SK-N-SH treated with all-trans-retinoic acid at 6 μM for 48 hours (cell line): Measurements from ENCODE around the gene SFI1.

Source experiments
- ATAC-seq: fragments of 200-7000 bp; cut with Tn5 transposase; 3 replicates; pipeline ENCODE4 v1.9.1; 2020; ENCODE audit warnings: mild to moderate bottlenecking, moderate library complexity
- ARNTL ChIP-seq: fragments of 450-650 bp; formaldehyde crosslinking; IDR thresholded peaks from 2 replicates; pipeline ENCODE4 v1.5.0; 2020; ENCODE audit warnings: low read depth, mild to moderate bottlenecking, moderate library complexity, borderline replicate concordance
- BACH2 ChIP-seq: fragments of 250-450 bp; sonication (Bioruptor Pico); IDR thresholded peaks from 2 replicates; pipeline ENCODE4 v1.9.0; 2021; ENCODE audit warnings: mild to moderate bottlenecking, borderline replicate concordance
- CREB5 ChIP-seq: fragments of 250-450 bp; sonication (Bioruptor Pico); IDR thresholded peaks from 2 replicates; pipeline ENCODE4 v1.5.1; 2020; ENCODE audit warnings: low read depth, mild to moderate bottlenecking, moderate library complexity
- CSDC2 ChIP-seq: fragments of 250-450 bp; sonication (Bioruptor Pico); IDR thresholded peaks from 2 replicates; pipeline ENCODE4 v1.5.0; 2020; ENCODE audit warnings: mild to moderate bottlenecking, moderate library complexity
- CSRNP3 ChIP-seq: fragments of 250-450 bp; sonication (Bioruptor Pico); IDR thresholded peaks from 2 replicates; pipeline ENCODE4 v1.5.1; 2021; ENCODE audit warnings: mild to moderate bottlenecking, moderate library complexity
- GLIS3 ChIP-seq: fragments of 250-450 bp; sonication (Bioruptor Pico); IDR thresholded peaks from 2 replicates; pipeline ENCODE4 v1.5.0; 2020; ENCODE audit warnings: mild to moderate bottlenecking, moderate library complexity
- ISL1 ChIP-seq: fragments of 250-450 bp; sonication (Bioruptor Pico); IDR thresholded peaks from 2 replicates; pipeline ENCODE4 v2.1.2; 2022; ENCODE audit warnings: mild to moderate bottlenecking, moderate library complexity
- OSR1 ChIP-seq: fragments of 250-450 bp; sonication (Bioruptor Pico); IDR thresholded peaks from 2 replicates; pipeline ENCODE4 v1.8.0; 2022; ENCODE audit warnings: moderate library complexity, mild to moderate bottlenecking, inconsistent platforms
- PATZ1 ChIP-seq: fragments of 250-450 bp; sonication (Bioruptor Pico); IDR thresholded peaks from 2 replicates; pipeline ENCODE4 v1.8.0; 2020; ENCODE audit warnings: mild to moderate bottlenecking, moderate library complexity, borderline replicate concordance
- POU6F1 ChIP-seq: fragments of 250-450 bp; sonication (Bioruptor Pico); IDR thresholded peaks from 2 replicates; pipeline ENCODE4 v1.8.0; 2021; ENCODE audit warnings: low read depth, mild to moderate bottlenecking, moderate library complexity, borderline replicate concordance
- PPARA ChIP-seq: fragments of 250-450 bp; sonication (Bioruptor Pico); IDR thresholded peaks from 2 replicates; pipeline ENCODE4 v1.5.0; 2020; ENCODE audit warnings: mild to moderate bottlenecking, borderline replicate concordance
- RARB ChIP-seq: fragments of 250-450 bp; sonication (Bioruptor Pico); IDR thresholded peaks from 2 replicates; pipeline ENCODE4 v1.8.0; 2021; ENCODE audit warnings: mild to moderate bottlenecking, moderate library complexity
- SNAI2 ChIP-seq: fragments of 250-450 bp; sonication (Bioruptor Pico); IDR thresholded peaks from 2 replicates; pipeline ENCODE4 v1.5.0; 2020; ENCODE audit warnings: mild to moderate bottlenecking, moderate library complexity
- TCF4 ChIP-seq: fragments of 250-450 bp; sonication (Bioruptor Pico); IDR thresholded peaks from 2 replicates; pipeline ENCODE4 v1.8.0; 2021; ENCODE audit warnings: mild to moderate bottlenecking, moderate library complexity, borderline replicate concordance
- TOX ChIP-seq: fragments of 250-450 bp; sonication (Bioruptor Pico); IDR thresholded peaks from 2 replicates; pipeline ENCODE4 v1.8.0; 2021; ENCODE audit warnings: mild to moderate bottlenecking, moderate library complexity, borderline replicate concordance
- TSHZ2 ChIP-seq: fragments of 250-450 bp; sonication (Bioruptor Pico); IDR thresholded peaks from 2 replicates; pipeline ENCODE4 v1.5.0; 2020; ENCODE audit warnings: mild to moderate bottlenecking, moderate library complexity
- ZC3H10 ChIP-seq: fragments of 250-450 bp; sonication (Bioruptor Pico); IDR thresholded peaks from 2 replicates; pipeline ENCODE4 v1.5.1; 2021; ENCODE audit warnings: mild to moderate bottlenecking, moderate library complexity
- ZFP3 ChIP-seq: fragments of 250-450 bp; sonication (Bioruptor Pico); IDR thresholded peaks from 2 replicates; pipeline ENCODE4 v1.5.0; 2020; ENCODE audit warnings: mild to moderate bottlenecking, moderate library complexity
- ZFP30 ChIP-seq: fragments of 450-650 bp; formaldehyde crosslinking; IDR thresholded peaks from 2 replicates; pipeline ENCODE4 v1.5.0; 2022; ENCODE audit warnings: mild to moderate bottlenecking, moderate library complexity
- ZNF565 ChIP-seq: fragments of 450-650 bp; formaldehyde crosslinking; conservative IDR thresholded peaks from 2 replicates; pipeline ENCODE4 v1.5.0; 2020; ENCODE audit warnings: low read depth, mild to moderate bottlenecking, moderate library complexity
- ZNF70 ChIP-seq: fragments of 450-650 bp; formaldehyde crosslinking; IDR thresholded peaks from 2 replicates; pipeline ENCODE4 v1.5.0; 2020; ENCODE audit warnings: mild to moderate bottlenecking, moderate library complexity

SFI1 gene

GRCh38 chr22:31627223-31627731 is 130.9 kb downstream of the SFI1 start:
- ATAC-seq: no peak
- TF ChIP-seq CREB5 (CRISPR knock-in tag): no peak
- no peak for TF ChIP-seq CSDC2
- TF ChIP-seq PATZ1 (CRISPR knock-in tag): no peak
- no peak for TF ChIP-seq TOX (CRISPR knock-in tag)
- TF ChIP-seq ZFP30 (CRISPR knock-in tag): no peak
- no peak for TF ChIP-seq ARNTL
- TF ChIP-seq ZNF565 (CRISPR knock-in tag): no peak
- no peak for TF ChIP-seq TCF4 (CRISPR knock-in tag)
- no peak for TF ChIP-seq ZNF70
- no peak for TF ChIP-seq PPARA (CRISPR knock-in tag)
- TF ChIP-seq CSRNP3 (CRISPR knock-in tag): no peak
- TF ChIP-seq POU6F1 (CRISPR knock-in tag): no peak
- TF ChIP-seq RARB (CRISPR knock-in tag): no peak
- TF ChIP-seq ISL1 (CRISPR knock-in tag): no peak
- TF ChIP-seq ZC3H10 (CRISPR knock-in tag): no peak

GRCh38 chr22:31628362-31628761 is 132.0 kb downstream of the SFI1 start:
- ATAC-seq: no peak
- no peak for TF ChIP-seq GLIS3 (CRISPR knock-in tag)

- no peak for ATAC-seq
- TF ChIP-seq ZFP3 (CRISPR knock-in tag): no peak
- no peak for TF ChIP-seq ZNF565 (CRISPR knock-in tag)
- no peak for TF ChIP-seq BACH2
- TF ChIP-seq ARNTL: no peak
- TF ChIP-seq TSHZ2 (CRISPR knock-in tag): no peak
- TF ChIP-seq CSRNP3 (CRISPR knock-in tag): no peak
- no peak for TF ChIP-seq PATZ1 (CRISPR knock-in tag)
- TF ChIP-seq OSR1: no peak
- TF ChIP-seq ISL1 (CRISPR knock-in tag): no peak
- TF ChIP-seq SNAI2 (CRISPR knock-in tag): no peak
- TF ChIP-seq, all 23 proteins: peak for 0
Observed at GRCh38 chr22:31628969-31629708, 132.8 kb downstream of the SFI1 start.
